ENCODE results near the gene HDAC4.
A peak's percentile ranks its signal among the peaks of the same experiment; 100 is the strongest.
"Not testable (repeated sequence)": the region's sequence is repeated elsewhere in the genome, so short reads cannot be mapped to it uniquely, and the experiment has no call there.

The HDAC4 gene

DNA sequence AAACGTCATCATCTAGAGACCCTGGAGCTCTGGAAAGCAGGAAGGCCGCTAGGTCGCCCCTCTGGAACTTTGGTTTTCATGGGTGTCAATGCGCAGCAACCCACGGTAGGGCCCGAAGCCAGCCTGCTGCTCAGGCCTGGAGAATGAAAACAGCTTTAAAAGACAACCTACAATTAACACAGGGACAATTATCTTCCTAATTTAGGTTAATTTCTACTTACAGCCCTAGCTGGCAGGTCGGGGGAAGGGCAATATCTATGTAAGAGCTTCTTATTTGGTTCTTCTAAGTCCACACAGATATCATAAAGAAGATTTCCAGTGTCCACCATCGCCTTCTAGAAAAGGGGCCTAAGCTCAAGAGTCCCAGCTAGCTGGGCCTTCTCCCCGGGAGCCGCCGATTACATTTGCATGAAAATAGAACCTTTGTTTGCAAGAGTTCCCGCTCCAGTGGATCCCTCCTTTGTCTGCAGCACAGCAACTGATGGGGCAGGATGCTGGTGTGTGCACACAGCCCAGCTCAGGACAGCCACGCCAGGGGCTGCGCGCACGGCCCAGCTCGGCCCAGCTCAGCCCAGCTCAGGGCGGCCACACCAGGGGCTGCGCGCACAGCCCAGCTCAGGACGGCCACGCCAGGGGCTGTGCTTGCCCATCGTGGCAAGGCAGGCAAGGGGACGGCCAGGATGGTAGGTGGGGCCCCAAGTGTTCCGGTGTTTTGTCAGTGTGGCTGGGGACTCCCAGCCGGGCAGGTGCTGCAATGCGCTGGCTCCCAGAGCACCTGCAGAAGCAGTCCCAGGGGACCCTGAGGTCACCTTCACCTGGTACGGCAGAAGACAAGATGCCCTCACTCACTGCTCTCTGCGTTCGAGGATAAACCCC is 109.1 kb downstream of the HDAC4 start:
- no peak for DNase-seq

DNA sequence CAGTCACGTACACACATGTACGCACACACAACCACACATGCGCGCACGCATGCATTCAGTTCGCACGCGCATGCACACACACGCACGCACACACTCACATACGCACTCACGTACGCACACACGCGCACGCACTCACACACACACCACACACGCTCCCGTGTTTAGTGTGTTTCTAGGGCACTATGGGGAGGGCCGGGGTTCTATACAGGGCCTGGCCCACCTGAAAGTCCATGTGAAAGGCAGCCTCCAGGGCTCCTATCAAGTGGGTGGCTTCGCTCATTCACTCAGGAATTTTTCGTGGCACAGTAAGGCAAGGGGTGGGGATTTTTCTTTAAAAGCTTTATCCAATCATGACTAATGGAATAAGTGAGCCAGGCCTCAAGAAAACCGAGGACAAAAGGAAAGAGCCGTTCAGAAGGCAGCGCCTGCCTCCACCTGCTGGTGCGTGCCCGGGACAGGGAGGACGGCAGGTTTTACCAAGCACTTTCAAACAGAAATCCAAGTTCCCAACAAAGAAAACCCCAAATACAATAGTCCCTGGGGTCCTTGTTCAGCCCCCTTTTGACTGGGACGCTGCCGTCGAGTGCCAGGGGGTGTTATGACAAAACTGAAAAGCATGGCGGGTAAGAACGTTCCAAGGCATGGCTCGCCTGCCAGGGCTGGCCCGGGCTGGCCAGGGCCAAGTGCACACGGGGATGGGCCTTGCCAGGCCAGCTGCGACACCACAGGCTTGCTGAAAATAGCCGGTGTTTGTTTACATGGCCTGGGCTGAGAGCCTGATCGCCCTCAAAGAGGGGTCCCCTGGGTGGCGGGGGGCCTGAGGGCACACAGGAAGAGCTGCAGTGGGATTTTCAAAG is 110.0 kb downstream of the HDAC4 start:
- DNase-seq: peak; percentile 19

DNA sequence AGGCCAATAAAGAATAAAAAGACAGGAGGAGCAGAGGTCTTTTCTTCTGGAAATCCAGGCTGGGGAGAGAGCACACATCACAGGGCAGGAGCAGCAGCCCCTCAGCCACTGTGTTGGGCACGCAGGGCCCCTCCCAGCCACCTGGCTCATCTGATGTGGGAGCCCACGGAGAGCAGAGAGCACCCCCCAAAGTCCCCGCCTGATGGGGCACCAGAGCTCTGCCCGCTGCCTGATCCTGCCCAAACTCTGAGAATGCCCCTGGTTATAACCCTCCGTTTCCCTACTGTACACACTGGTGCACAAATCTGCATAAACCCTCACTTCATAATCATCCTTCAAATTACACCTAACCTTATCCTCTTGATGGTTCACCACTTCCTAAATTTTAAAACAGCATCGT is 111.3 kb downstream of the HDAC4 start:
- DNase-seq: no peak

DNA sequence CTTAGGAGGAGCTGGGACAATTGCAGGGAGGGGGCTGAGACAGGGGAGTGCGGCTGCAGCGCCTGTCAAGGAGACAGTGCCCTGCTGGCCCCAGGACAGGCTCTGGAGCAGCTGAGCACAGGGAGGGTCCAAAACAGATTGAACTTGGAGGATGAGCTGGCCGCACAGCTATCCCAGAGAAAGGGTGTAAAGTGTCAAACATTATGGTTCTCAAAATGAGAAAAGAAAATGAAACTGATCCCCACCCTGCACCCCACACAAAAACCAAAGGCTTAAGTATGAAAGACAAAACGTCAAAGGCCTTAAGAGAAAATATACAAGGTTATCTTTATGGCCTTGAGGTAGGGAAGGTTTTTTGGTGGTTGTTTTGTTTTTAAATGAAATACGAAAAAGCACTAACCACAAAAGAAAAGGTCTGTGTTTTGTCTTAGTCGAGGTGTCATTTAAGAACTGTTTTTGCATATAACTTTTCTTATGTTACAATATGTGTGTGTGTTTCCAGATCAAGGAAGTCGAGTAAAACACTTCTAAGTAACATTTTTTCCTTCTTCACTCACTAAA is 111.8 kb downstream of the HDAC4 start:
- DNase-seq: no peak

DNA sequence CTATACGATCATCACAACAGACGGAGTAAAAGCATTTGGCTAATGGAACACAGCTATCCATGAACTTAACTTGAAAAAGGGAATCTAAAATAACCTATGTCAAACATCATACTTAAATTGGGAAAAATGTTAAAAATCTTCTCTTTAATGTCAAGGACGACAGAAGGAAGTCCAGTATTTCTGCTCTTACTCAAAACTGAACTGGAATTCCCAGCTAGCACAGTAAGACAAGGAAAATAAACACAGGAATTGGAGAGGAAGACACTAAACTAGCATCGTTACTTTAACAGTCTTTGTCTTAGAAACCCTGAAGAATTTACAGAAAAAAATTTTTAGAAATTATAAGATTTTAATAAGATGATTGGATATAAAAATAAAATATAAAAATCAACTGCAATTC is 112.6 kb downstream of the HDAC4 start:
- DNase-seq: no peak

DNA sequence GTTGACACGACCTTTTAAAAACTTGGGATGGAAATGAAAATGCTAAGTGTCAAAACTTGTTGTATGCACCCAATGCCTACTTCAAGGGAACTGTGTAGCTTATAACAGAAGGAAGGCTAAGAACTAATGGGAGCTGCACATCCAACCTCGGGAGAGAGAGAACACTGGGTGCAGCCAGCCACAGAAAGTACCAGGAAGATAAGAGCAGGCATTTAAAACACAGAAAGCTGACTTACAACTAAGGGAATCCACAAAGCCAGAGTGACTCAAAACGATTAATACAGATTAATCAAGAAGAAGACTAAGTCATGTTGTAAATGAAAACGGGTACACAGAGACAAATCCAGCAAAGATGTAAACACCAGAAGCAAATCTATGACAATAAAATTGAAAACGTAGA is 113.4 kb downstream of the HDAC4 start:
- DNase-seq: no peak

DNA sequence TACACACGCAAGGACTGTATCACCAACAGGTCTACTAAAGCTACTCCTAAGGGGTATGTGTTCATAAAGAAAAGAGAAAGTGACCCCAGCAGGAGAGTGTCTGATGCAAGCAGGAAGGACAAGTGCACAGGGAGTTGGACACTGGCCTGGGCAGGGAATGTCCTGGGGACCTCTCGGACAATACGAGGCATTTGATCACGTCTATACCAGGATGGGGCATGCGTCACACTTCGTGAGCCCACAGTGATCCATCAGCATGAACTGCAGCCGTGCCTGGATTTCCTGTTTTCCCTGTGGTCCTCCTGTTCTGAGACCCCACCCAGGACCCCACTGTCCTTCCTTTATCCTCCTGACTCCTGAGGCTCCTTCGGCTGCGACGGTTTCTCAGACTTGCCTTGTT is 113.9 kb downstream of the HDAC4 start:
- no peak for DNase-seq

DNA sequence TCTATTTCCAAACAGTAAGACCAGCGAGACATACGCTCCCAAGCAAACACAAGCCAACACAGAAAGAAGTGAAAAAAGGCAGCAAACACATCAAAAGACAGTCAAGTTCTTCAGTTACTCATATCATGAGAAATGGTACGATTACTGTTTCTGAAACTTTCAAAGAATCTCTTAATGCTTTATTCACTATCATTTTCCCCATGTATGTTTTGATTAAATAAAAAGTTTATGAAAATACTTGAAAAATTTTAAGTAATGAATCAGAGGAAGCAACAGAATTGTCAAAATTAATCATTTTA is 114.9 kb downstream of the HDAC4 start:
- DNase-seq: no peak

DNA sequence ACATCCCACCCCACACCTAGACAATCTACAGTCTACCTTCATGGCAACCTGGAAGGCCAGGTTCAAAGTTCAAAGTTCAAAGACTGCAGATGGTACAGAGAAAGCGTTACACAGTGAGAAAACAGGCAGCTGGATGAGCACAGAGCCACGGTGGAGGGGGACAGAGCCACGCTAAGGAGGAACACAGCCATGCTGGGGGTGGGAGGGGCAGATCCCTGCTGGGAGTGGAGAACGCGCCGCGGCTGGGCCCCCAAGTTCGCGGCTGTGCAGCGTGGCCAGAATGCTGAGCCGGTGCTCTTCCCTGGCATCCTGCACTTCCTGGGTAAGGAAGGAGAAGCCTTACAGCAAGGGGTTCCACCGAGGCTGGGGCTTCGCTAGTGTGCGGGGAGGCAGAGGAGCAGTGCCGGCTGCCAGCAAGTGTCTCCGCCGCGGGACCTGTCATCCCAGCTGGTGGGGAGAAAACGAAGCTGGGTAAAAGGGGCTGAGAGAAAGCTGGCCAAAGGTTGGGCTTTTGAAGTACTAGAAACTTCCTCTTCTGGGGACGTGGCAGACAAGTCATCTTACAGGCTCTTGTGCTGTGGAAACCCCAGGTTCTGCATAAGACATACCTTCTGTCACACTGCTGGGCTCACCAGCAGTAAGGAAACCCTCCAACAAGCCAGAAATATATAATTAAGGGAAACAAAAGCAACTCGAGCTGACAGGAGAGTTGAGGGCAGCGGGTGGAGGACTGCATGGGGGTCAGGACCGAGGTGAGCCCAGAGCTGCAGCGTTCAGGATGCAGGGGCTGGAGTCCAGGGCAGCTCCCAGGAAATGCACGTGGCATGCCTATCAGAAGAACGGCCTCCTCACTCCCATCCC is 115.5 kb downstream of the HDAC4 start:
- no peak for DNase-seq

DNA sequence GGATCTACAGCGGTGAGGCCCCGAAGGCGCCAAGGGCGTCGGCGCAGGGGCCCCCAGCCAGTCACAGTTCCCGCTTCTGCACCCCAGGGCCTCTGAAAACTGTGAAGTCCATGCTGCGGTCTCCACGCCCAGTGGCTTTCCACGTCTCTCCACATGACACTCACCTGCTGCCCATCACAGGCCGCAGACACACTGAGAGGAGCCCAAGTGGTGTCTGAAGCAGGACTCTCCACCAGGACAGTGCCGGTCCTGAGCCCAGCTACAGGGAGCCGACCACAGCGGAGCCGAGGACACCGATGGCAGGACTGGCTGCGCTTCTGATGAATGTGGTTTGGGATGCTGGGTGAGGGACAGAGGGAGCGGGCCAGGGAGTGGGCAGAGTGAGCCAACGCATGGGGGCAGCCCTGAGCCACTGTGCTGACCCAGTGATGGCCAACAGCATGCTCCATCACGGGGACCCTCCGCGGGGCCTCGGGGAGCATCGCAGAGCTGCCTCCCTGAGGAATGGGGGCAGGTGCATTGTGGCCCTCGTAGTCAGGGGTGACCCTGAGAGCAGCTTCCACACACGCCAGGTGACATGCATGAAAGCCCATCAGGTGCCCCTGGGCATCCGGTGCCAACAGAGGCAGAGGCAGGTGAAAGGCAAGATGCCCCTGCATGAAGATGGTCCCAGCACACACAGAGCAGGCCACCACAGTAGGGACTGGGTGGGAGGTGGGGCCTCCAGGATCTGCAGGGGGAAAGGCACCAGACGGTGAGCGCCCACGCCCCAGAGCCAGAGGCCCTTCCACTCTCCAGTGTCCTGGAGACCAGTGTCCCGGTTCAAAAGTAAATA is 116.6 kb downstream of the HDAC4 start:
- no peak for DNase-seq

DNA sequence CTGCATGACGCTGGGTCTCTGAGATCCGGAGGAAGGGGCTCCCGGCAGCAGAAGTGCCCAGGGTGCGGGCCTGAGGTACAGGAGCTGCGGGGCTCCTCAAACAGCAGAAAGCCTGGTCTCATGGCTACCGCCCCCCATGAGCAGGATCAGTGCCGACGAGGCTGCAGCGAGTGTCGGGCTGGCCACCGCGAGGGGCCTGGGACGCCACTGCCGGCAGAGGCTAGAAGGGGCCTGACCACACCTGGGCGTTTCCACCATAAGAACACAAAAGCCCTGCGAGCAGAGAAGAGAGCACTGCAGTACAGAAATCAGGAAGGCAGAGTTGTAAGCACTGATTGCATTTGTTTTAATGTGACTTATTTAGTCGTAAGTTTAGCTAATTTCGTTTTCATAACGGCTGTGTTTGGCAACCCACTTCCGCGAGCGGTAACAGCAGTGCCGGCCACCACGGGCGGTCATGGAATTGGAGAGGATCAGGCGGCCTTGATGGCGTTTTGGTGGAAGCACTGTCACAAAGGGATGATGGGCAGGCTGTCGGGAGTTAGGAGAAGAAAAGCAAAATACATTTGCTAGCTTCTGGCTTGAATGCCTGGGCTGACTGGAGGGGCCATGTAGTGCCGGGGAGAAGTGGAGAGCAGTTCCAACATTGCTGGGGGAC is 117.4 kb downstream of the HDAC4 start:
- DNase-seq: no peak

DNA sequence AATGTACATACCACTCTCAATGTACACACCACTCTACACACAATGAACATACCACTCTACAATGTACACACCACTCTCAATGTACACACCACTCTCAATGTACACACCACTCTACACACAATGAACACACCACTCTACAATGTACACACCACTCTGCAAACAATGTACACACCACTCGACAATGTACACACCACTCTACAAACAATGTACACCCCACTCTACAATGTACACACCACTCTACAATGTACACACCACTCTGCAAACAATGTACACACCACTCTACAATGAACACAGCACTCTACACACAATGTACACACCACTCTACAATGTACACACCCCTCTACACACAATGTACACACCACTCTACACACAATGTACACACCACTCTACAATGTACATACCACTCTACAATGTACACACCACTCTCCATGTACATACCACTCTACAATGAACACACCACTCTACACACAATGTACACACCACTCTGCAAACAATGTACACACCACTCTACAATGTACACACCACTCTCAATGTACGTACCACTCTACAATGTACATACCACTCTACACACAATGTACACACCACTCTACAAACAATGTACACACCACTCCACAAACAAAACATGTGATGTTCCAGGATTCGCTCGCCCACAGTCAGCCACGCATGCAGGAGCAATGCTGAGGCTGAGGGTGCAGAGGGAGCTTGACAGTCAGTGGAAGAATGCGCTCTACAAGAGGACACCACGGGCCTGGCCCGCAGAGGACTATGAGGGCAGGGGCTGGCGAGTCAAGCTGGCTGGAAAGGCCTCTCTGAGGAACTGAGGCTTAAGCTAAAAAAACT is 118.2 kb downstream of the HDAC4 start:
- no peak for DNase-seq

DNA sequence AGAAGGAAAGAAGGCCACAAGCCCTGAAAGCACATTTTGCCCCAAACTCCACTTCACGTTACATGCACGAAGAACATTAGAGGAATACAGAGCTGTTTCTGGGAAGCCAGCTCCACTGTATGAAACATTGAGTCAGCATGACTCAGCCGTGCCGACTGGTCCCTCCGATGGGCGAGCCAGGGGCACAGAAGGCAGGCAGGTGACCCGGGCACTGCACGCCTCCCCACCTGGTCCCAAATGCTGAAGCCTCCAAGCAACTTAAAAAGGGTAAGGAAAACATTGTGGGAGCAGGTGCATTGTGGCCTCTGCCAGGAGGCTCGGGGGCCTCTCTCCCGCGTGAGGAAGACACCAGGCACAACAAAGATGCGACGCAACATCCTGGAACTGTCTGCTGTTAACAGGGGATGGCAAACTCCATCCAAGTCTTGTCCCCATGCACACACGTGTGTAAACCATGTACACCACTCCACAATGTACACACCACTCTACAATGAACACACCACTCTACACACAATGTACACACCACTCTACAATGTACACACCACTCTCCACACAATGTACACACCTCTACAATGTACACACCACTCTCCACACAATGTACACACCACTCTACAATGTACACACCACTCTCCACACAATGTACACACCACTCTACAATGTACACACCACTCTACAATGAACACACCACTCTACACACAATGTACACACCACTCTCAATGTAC is 120.4 kb downstream of the HDAC4 start:
- DNase-seq: not testable (repeated sequence)

DNA sequence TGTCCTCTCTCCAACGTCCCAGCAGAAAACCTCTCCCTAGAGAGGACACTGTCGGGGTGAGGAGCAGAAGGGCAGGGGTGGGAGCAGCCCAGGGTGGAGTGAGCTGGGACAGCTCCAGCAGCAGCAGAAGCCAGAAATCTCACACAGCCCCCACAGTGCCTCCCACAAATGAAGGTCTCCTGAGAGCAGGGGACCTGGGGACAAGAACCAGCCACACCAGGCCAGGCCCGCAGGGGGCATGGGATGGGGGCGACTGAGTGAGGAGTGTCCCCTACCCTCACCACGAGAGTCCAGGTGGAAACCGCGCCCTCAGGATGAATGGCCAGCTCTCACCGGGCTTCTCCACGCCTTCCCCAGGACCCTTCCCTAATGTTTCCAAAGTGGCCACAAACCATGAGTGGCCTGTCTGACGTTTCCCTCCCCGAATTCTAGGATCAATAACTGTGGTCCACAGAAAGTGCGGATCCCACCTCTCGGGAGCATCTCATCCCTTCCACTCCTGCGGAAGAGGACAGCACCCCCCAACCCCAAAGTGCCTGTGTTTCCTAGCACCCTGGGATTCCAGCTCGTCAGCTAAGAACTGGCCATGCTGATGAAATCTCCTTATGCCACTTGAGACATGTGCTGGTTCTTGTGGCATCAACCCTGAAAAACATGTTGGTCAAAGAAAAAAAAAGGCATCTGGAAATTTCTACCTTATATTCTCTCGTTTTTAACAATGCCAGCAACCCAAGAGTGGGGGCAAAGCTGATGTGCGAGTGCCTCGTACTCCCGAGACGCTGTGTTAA is 121.1 kb downstream of the HDAC4 start:
- DNase-seq: no peak

DNA sequence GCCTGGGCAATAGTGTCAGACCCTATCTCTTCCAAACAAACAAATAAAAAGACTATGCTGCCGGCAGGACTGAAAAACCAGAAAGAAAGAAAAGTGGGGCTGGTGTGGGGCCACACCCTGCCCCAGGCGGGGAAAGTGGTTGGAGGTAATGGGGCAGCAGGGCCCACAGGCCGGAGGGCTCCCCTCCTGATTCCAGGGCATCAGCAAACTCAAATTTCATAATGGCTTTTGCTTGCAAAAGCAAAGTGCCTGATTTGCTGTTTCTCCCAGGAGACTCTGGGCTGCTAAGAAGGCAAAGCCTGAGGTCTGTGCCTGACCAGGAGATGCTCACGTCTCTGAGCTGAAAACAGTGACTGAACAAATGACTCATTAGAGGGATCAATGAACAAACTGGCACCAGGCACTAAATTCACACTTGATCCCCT is 121.9 kb downstream of the HDAC4 start:
- no peak for DNase-seq

DNA sequence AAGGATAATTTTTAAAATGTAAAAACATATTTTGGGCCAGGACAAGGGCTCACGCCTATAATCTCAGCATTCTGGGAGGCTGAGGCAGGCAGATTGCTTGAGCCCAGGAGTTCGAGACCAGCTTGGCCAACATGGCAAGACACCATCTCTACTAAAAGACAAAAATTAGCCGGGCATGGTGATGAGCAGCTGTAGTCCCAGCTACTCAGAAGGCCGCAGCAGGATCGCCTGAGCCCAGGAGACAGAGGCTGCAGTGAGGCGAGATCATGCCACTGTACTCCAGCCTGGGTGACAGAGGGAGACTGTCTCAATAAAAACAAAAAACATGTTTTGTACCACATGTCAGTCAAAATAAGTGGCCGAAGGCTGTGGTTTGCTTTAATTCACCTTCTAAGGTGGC is 122.5 kb downstream of the HDAC4 start:
- DNase-seq: no peak

DNA sequence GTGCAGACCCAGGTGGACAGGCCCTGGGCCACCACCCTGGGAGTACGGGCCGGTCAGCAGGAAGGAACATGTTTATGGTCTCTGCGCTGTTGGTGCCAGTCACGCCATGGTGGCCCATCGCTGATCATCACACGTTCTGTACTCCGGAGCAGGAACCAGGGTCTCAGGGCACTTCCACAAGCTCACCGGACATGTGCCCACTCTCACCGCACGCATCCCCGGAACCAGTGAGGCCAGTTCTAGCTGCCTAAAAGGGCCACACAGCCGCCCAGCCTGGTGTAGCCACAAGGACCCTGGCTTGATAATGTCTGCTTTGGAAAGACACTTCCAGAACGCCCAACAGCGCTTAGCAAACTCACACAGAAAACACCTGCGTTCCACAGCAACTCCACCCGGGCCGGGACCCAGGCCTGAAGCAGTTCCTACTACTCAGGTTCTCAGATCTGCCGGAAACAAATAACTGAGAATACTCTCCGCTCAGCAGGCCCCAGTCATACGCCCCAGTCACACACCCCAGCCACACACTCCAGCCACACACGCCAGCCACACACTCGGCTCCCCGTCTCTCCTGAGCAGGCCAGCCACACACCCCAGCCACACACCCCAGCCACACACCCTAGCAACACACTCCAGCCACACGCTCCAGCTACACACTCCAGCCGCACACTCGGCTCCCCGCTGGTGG is 123.3 kb downstream of the HDAC4 start:
- no peak for DNase-seq

DNA sequence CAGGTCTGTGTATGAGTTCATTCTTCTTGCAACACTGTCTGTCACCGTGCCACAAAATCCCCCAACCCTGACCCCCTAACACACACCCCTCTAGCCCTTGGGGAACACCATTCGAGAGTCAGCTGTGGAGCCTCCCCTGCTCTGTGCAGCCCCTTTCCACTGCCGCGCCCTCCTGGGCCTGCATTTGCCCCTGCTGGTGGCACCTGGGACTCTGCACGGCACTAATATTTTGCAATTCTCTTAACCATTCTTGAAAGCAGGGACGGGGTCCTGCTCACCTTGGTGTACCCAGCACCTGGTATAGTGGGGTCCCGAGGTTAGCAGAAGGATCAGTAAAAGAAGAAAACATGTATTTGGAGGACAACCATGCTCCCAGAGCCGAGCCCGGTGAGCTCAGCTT is 124.0 kb downstream of the HDAC4 start:
- no peak for DNase-seq
